HAP-1 (cell line): Measurements from ENCODE around the gene MAST4.

Experiments
- DNase-seq, 2 experiments: peaks; one replicate each; pipeline ENCODE4 v3.0.0-alpha.2; 2016 to 2020; ENCODE audit warnings: low spot score in 2 of 2
- H3K27me3 ChIP-seq: fragments of 250-450 bp; sonication (Bioruptor Pico); 2 replicates; pipeline ENCODE4 v1.5.1; 2020; ENCODE audit warnings: low read depth, mild to moderate bottlenecking, moderate library complexity
- H3K36me3 ChIP-seq: fragments of 250-450 bp; sonication (Bioruptor Pico); replicated peaks from 2 replicates; pipeline ENCODE4 v1.5.1; 2020; ENCODE audit warnings: mild to moderate bottlenecking
- H3K4me1 ChIP-seq: fragments of 250-450 bp; sonication (Bioruptor Pico); 2 replicates; pipeline ENCODE4 v1.5.1; 2020; ENCODE audit warnings: mild to moderate bottlenecking
- H3K4me3 ChIP-seq: fragments of 250-450 bp; sonication (Bioruptor Pico); 2 replicates; pipeline ENCODE4 v1.5.1; 2020; ENCODE audit warnings: mild to moderate bottlenecking, moderate library complexity
- H3K9me3 ChIP-seq: fragments of 250-450 bp; sonication (Bioruptor Pico); 2 replicates; pipeline ENCODE4 v1.5.1; 2020; ENCODE audit warnings: mild to moderate bottlenecking, moderate library complexity
- in situ Hi-C: fragments of 300-500 bp; cut with MboI; formaldehyde crosslinking; loops from 3 replicates; pipeline ENCODE4 v1.14.3; 2020; ENCODE audit warnings: low sequenced_read_pairs, inconsistent platforms, mixed read lengths

The MAST4 gene

DNA sequence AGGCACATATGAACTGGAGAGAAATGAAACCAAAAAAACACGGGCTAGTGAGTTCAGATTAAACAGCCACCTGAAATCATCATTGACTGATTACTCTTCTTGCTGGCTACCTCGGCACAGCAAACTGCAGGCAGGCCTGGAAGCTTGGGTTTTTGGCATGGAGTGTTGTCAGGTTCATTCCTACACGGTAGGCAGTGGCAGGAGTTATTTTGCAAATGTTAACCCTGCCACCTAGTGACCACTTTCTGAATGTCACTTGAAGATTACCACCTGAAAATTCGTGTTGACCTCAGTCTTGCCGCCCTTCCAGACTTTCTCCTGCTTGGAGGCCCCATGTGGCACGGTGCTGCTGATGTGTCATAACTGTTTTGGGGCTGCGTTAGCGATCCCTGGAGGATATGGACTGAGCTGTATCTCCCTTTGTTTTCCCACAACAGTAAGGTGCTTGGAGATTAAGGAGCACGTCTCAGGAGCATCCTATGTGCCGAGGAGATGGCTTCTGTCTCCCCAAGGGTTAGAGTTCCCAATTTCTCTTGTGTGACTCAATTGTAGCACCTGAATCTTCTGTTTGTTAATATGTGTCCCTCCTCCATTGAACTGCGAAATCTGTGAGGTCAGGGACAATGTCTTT is 613.1 kb downstream of the MAST4 start:
- DNase-seq: peak; percentile 80 to 85
- Histone ChIP-seq H3K27me3 (no peaks in the 10 kb centered on the region), H3K9me3 (no peaks in the 10 kb centered on the region), H3K4me3 (no peak overlapping the region), H3K4me1 (no peaks in the 10 kb centered on the region), H3K36me3 (no peaks in the 10 kb centered on the region)
- in situ Hi-C loops: loop anchor here (25.0 kb wide), 1 partner anchor 397 kb away; no protein-coding TSS in a partner anchor

DNA sequence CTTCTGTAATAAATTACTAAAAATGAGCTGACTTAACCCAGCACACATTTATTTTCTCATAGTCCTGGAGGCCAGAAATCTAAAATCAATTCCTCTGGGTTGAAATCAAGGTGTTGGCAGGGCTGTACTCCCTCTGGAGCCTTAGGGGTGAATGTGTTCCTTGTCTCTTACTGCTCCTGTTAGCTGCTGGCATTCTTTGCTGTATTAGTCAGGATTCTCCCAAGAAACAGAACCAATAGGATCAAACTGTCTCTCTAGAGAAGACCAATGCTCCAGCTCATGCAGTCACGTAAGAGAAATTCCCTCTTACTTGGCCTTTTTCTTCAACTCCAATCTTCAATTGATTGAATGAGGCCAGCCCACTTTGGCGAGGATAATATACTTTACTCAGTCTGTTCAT is 615.7 kb downstream of the MAST4 start:
- Histone ChIP-seq H3K9me3 (no peaks in the 10 kb centered on the region), H3K36me3 (no peaks in the 10 kb centered on the region), H3K4me1 (no peaks in the 10 kb centered on the region), H3K4me3 (no peak overlapping the region), H3K27me3 (no peaks in the 10 kb centered on the region)
- in situ Hi-C loops: loop anchor here (5.0 to 25.0 kb wide), 2 partner anchors 50 to 400 kb away; no protein-coding TSS in a partner anchor
- DNase-seq: no peak

GRCh38 chr5:67214036-67214435 is 617.8 kb downstream of the MAST4 start:
- no peaks in the 10 kb centered on the region for H3K4me1 ChIP-seq
- no peaks in the 10 kb centered on the region for H3K27me3 ChIP-seq
- no peak overlapping the region for H3K4me3 ChIP-seq
- in situ Hi-C loops: loop anchor here (5.0 to 25.0 kb wide), 2 partner anchors 52 to 402 kb away; no protein-coding TSS in a partner anchor
- DNase-seq: no peak
- no peaks in the 10 kb centered on the region for H3K9me3 ChIP-seq
- no peaks in the 10 kb centered on the region for H3K36me3 ChIP-seq

DNA sequence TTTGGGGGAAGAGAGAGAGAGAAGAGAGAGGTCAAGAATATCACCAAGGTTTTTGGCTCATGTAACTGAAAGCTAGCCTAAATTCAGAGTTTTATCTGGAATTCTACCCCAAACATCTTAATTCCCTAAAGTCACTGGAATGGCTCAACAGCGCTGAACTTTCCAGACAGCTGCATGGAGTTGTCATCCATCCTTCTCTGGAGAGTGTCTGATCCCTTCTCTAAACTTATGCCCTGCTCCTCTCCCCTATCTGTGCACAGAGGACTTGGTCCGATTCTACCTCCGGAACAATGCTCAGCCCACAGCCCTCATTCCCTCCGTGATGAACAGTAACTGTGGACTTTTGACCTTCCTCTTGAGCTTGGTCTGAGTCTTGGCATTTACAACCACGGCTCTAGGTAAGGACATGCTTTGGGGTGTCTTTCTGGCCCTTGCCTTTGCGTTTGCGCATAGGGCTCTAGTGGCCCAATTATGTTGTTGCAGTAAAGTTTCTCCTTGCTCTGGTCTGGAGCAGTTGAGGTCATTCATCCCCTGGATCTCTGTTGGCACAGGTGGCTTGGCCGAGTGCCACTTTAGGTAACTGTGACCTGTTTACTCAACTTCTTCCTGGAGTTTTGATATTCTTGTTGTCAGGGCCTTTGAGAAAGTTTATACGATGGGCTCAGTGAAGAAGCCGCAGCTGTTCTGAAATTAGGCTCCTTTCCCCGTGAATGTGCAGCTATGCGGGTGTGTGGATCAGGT is 618.7 kb downstream of the MAST4 start:
- no peaks in the 10 kb centered on the region for H3K27me3 ChIP-seq
- no peak for DNase-seq
- H3K9me3 ChIP-seq: no peaks in the 10 kb centered on the region
- no peaks in the 10 kb centered on the region for H3K36me3 ChIP-seq
- in situ Hi-C loops: loop anchor here (5.0 to 25.0 kb wide), 2 partner anchors 53 to 403 kb away; no protein-coding TSS in a partner anchor
- no peaks in the 10 kb centered on the region for H3K4me1 ChIP-seq
- no peak overlapping the region for H3K4me3 ChIP-seq

DNA sequence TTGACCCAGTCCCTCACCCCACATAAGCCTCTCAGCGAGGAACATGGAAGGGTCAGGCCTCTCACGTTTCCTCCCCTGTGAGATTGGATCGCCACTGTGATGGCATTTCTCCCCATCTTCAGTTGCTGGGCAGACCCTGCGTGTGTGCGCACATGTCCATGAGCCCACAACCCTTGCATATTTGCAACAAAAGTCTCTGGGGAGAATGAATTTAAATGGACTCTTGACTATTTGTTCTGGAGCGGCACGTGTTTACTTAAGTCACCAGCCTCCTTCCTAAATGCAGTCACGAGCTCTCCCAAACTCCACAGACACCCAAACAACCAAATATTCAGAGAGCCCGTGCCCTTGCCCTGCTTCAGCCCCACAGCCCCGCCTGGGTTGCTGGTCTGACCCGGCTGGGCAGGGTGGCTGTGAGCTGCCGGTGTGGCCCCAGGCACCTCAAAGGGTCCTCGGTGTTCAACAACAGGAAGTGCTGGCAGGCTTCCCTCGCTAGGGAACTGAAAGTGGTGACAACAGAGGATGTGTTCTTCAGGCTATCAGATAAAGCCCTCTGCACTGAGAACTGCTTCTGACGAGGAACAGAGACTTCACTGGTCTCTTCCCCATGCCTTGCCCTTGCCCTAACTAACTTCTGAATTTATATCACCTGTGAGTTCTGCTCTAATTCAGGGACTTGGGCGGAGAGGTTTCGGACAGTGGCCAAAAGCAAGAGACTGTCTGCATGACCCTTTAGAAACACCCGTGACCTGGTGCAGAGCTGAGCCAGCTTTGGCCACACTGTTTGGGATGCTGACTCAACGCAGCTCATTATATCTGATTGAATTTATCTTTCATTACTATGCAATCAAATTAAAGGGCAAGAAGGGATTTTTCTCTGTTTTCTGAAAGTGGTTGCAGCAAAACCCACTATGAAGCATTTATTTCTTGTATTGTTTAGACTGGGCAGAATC is 619.6 kb downstream of the MAST4 start:
- DNase-seq: no peak
- Histone ChIP-seq H3K9me3 (no peaks in the 10 kb centered on the region), H3K4me1 (no peaks in the 10 kb centered on the region), H3K27me3 (no peaks in the 10 kb centered on the region), H3K36me3 (no peaks in the 10 kb centered on the region), H3K4me3 (no peak overlapping the region)
- in situ Hi-C loops: loop anchor here (25.0 kb wide), 1 partner anchor 403 kb away; no protein-coding TSS in a partner anchor

- no peaks in the 10 kb centered on the region for H3K4me1 ChIP-seq
- no peaks in the 10 kb centered on the region for H3K27me3 ChIP-seq
- H3K36me3 ChIP-seq: no peaks in the 10 kb centered on the region
- DNase-seq: no peak
- in situ Hi-C loops: loop anchor here (25.0 kb wide), 1 partner anchor 404 kb away; no protein-coding TSS in a partner anchor
- no peak overlapping the region for H3K4me3 ChIP-seq
- H3K9me3 ChIP-seq: no peaks in the 10 kb centered on the region
These were observed 620.4 kb downstream of the MAST4 start for GRCh38 chr5:67216564-67216963.
